KMS-11 (cell line): Measurements from ENCODE around the gene GRK5.

Experiments
- H2AFZ ChIP-seq: fragments of 200-600 bp; sonication (generic); 2 replicates; pipeline ENCODE4 v1.6.1; 2016; ENCODE audit warnings: antibody characterized with exemption, mixed run types, low read depth
- H3K27ac ChIP-seq: fragments of 200-600 bp; sonication (generic); 2 replicates; pipeline ENCODE4 v1.6.1; 2016; ENCODE audit warnings: mild to moderate bottlenecking, mixed run types
- H3K27me3 ChIP-seq: fragments of 200-600 bp; sonication (generic); 2 replicates; pipeline ENCODE4 v1.6.1; 2017; ENCODE audit warnings: mild to moderate bottlenecking, low read depth, mixed run types, moderate library complexity; ENCODE audit not compliant: insufficient read depth
- H3K36me3 ChIP-seq: fragments of 200-600 bp; sonication (generic); 2 replicates; pipeline ENCODE4 v1.6.1; 2017; ENCODE audit warnings: mild to moderate bottlenecking, mixed run types; ENCODE audit not compliant: insufficient read depth
- H3K4me1 ChIP-seq: fragments of 200-600 bp; sonication (generic); 2 replicates; pipeline ENCODE4 v1.6.1; 2016; ENCODE audit warnings: mild to moderate bottlenecking, low read depth, mixed run types; ENCODE audit not compliant: poor library complexity, severe bottlenecking
- H3K4me2 ChIP-seq: fragments of 200-600 bp; sonication (generic); 2 replicates; pipeline ENCODE4 v1.7.0; 2016; ENCODE audit warnings: mild to moderate bottlenecking, mixed run types
- H3K4me3 ChIP-seq: fragments of 200-600 bp; sonication (generic); IDR thresholded peaks from 2 replicates; pipeline ENCODE4 v1.6.1; 2017; ENCODE audit warnings: low read depth, low read length, mixed read lengths; ENCODE audit not compliant: insufficient read depth
- H3K79me2 ChIP-seq: fragments of 200-600 bp; sonication (generic); 2 replicates; pipeline ENCODE4 v1.6.1; 2016; ENCODE audit warnings: low read depth, mixed run types; ENCODE audit not compliant: insufficient read depth
- H3K9ac ChIP-seq: fragments of 200-600 bp; sonication (generic); 2 replicates; pipeline ENCODE4 v1.6.1; 2016; ENCODE audit warnings: mild to moderate bottlenecking, mixed run types
- H4K20me1 ChIP-seq: fragments of 200-600 bp; sonication (generic); 2 replicates; pipeline ENCODE4 v1.6.1; 2016; ENCODE audit warnings: mild to moderate bottlenecking, mixed run types; ENCODE audit not compliant: insufficient read depth
- TF ChIP-seq, protein P1 (sequence below): fragments of 200-600 bp; sonication (generic); conservative IDR thresholded peaks from 2 replicates; pipeline ENCODE4 v1.6.1; 2017; ENCODE audit warnings: low read depth, mild to moderate bottlenecking, antibody characterized with exemption, low read length, moderate library complexity, mixed read lengths

GRK5 gene

DNA sequence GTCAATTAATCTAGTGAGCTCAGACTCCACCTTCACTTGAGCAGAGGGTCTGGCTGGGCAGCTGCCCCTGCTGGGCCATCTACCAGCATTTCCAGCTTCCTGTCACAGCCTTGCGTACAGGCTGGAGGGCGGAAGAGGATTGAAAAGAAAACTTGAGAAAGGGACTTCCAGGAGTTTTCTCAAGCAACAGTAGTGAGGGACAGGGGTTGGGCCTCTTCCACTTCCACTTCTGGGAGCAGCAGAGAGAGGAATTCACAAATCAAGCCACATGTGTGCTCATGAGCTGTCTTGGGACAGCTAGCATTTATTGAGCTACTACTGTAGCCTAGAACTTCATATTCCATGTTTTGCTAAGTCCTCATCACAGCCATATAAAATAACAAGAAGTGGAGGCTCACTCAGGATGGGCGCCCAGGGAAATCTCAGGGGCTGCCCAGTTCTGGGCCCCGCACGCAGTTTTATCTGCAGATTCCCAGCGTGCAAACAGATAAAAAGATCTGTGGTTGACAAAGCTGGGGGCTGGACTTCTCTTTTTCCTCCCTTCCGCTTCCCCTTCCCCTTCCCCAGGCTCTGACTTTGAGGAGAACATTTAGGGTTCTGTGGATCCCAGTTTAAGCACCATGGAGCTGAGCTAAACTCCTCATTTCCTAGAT lies 199.4 kb downstream of the GRK5 start:
- Histone ChIP-seq H3K4me1 (no peaks in the 10 kb centered on the region), H3K36me3 (no peaks in the 10 kb centered on the region), H2AFZ (no peak overlapping the region), H4K20me1 (no peaks in the 10 kb centered on the region), H3K27ac (no peak overlapping the region), H3K27me3 (no peaks in the 10 kb centered on the region), H3K9ac (no peak overlapping the region), H3K4me3 (no peak overlapping the region), H3K4me2 (no peak overlapping the region), H3K79me2 (no peaks in the 10 kb centered on the region)
- TF ChIP-seq, protein P1, sequence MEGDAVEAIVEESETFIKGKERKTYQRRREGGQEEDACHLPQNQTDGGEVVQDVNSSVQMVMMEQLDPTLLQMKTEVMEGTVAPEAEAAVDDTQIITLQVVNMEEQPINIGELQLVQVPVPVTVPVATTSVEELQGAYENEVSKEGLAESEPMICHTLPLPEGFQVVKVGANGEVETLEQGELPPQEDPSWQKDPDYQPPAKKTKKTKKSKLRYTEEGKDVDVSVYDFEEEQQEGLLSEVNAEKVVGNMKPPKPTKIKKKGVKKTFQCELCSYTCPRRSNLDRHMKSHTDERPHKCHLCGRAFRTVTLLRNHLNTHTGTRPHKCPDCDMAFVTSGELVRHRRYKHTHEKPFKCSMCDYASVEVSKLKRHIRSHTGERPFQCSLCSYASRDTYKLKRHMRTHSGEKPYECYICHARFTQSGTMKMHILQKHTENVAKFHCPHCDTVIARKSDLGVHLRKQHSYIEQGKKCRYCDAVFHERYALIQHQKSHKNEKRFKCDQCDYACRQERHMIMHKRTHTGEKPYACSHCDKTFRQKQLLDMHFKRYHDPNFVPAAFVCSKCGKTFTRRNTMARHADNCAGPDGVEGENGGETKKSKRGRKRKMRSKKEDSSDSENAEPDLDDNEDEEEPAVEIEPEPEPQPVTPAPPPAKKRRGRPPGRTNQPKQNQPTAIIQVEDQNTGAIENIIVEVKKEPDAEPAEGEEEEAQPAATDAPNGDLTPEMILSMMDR: no peak

DNA sequence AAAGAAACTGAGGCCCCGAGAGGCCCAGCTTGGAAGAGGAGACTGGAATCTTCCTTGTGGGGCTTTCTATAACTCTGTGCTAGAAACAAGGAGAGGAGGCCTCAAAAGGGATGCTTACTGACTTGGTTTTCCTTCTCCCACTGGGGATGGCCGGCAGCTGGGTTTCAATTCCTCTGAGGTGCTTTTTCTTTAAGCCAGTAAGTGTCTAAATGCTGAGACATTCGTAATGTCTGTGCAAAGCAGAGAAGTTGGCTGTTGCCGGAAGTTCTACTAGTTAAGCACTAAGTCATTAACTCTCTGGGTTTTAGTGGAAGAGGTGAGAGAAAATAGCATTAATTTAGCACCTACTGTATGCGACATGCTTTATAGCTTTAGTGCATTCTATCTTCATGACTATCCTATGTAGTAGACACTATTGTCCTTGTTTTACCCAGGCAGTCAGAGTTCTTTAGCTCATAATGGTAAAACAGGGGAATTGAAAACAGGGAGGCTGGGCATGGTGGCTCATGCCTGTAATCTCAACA lies 199.9 kb downstream of the GRK5 start:
- no peak overlapping the region for H3K4me2 ChIP-seq
- no peak overlapping the region for H3K9ac ChIP-seq
- H3K36me3 ChIP-seq: no peaks in the 10 kb centered on the region
- H3K4me3 ChIP-seq: no peak overlapping the region
- TF ChIP-seq, protein P1: no peak
- H3K79me2 ChIP-seq: no peaks in the 10 kb centered on the region
- H3K27ac ChIP-seq: no peak overlapping the region
- no peak overlapping the region for H2AFZ ChIP-seq
- H3K4me1 ChIP-seq: no peaks in the 10 kb centered on the region
- no peaks in the 10 kb centered on the region for H4K20me1 ChIP-seq
- no peaks in the 10 kb centered on the region for H3K27me3 ChIP-seq

DNA sequence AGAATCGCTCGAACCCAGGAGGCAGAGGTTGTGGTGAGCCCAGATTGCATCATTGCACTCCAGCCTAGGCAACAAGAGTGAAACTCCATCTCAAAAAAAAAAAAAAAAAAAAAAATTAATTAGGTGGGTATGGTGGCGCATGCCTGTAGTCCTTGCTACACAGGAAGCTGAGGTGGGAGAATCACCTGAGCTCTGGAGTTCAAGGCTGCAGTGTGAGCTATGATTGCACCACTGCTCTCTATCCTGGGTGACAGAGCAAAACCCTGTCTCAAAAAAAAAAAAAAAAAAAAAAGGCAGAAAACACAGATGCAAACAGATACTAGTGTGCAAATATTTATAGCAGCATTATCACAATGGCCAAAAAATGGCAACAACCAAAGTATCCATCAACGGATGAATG lies 200.7 kb downstream of the GRK5 start:
- H3K79me2 ChIP-seq: no peaks in the 10 kb centered on the region
- TF ChIP-seq, protein P1: no peak
- H3K4me1 ChIP-seq: no peaks in the 10 kb centered on the region
- H3K27ac ChIP-seq: no peak overlapping the region
- H3K4me2 ChIP-seq: no peak overlapping the region
- H3K27me3 ChIP-seq: no peaks in the 10 kb centered on the region
- H4K20me1 ChIP-seq: no peaks in the 10 kb centered on the region
- H2AFZ ChIP-seq: no peak overlapping the region
- H3K4me3 ChIP-seq: no peak overlapping the region
- H3K36me3 ChIP-seq: no peaks in the 10 kb centered on the region
- H3K9ac ChIP-seq: no peak overlapping the region

DNA sequence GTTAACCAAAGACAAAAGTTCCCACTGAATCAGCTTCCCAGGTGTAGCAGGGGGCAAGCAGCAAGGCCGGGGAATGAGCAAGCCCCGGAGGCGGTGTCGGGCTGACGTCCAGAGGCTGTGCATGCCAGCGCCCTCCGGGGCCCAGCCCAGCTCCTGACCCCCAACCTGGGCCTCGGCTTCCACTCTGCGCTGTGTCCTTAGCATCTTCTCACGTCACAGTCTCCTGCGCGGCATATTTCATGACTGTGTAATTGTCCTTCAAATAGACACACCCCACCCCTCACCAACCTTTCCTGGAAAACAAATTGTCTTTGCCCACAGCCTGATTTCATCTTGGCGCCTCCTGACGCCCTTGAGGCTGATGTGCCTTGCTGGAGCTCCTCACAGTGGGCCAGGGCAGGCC lies 201.6 kb downstream of the GRK5 start:
- no peak overlapping the region for H3K27ac ChIP-seq
- no peak overlapping the region for H3K4me2 ChIP-seq
- no peak overlapping the region for H2AFZ ChIP-seq
- H3K27me3 ChIP-seq: no peaks in the 10 kb centered on the region
- H3K4me1 ChIP-seq: no peaks in the 10 kb centered on the region
- H4K20me1 ChIP-seq: no peaks in the 10 kb centered on the region
- H3K79me2 ChIP-seq: no peaks in the 10 kb centered on the region
- no peak overlapping the region for H3K4me3 ChIP-seq
- H3K36me3 ChIP-seq: no peaks in the 10 kb centered on the region
- no peak overlapping the region for H3K9ac ChIP-seq
- TF ChIP-seq, protein P1: no peak
